HL-60 (cell line): ENCODE data around the gene YIPF6.

ENCODE experiments used
- DNase-seq, 2 experiments: peaks; one replicate each; pipeline ENCODE4 v3.0.0-alpha.2; 2010 to 2020; ENCODE audit warnings: low read depth in 1 of 2, low spot score in 1 of 2
- H3K27ac ChIP-seq: fragments of 250-450 bp; sonication (Bioruptor Pico); replicated peaks from 2 replicates; pipeline ENCODE4 v1.5.1; 2020; ENCODE audit warnings: mild to moderate bottlenecking, moderate library complexity
- H3K27me3 ChIP-seq: fragments of 250-450 bp; sonication (Bioruptor Pico); 2 replicates; pipeline ENCODE4 v1.5.1; 2021; ENCODE audit warnings: mild to moderate bottlenecking, moderate library complexity; ENCODE audit not compliant: insufficient read depth, poor library complexity, severe bottlenecking
- H3K4me3 ChIP-seq: replicated peaks from 2 replicates; pipeline ENCODE4 v1.5.1; 2011; ENCODE audit warnings: mild to moderate bottlenecking, control low read depth, low read length; ENCODE audit not compliant: insufficient read depth
- CTCF ChIP-seq: IDR thresholded peaks from one replicate; pipeline ENCODE4 v1.5.1; 2011; ENCODE audit warnings: low read length, control low read depth, inconsistent platforms; ENCODE audit not compliant: insufficient read depth
- GABPA ChIP-seq: IDR thresholded peaks from 2 replicates; pipeline ENCODE4 v1.6.1; 2012; ENCODE audit warnings: low read depth
- POLR2AphosphoS5 ChIP-seq: IDR thresholded peaks from 2 replicates; pipeline ENCODE4 v1.6.1; 2012; ENCODE audit warnings: low read depth
- REST ChIP-seq: IDR thresholded peaks from 2 replicates; pipeline ENCODE4 v1.6.1; 2012; ENCODE audit warnings: low read depth; ENCODE audit not compliant: insufficient replicate concordance
- SPI1 ChIP-seq: IDR thresholded peaks from 2 replicates; pipeline ENCODE4 v1.6.1; 2012; ENCODE audit warnings: low read depth, mild to moderate bottlenecking, borderline replicate concordance

YIPF6 gene

GRCh38 chrX:68574240-68574639 lies 75.4 kb downstream of the YIPF6 start:
- TF ChIP-seq GABPA (no peak), SPI1 (no peak), REST (no peak), CTCF (no peak), POLR2AphosphoS5 (no peak)
- Histone ChIP-seq H3K27ac (no peak overlapping the region), H3K27me3 (no peaks in the 10 kb centered on the region), H3K4me3 (no peak overlapping the region)
- DNase-seq = no peak

GRCh38 chrX:68579810-68580209 lies 81.0 kb downstream of the YIPF6 start:
- no peak for DNase-seq
- TF ChIP-seq POLR2AphosphoS5 (no peak), GABPA (no peak)
- Histone ChIP-seq H3K4me3 (no peak overlapping the region), H3K27me3 (no peaks in the 10 kb centered on the region), H3K27ac (no peak overlapping the region)

GRCh38 chrX:68584221-68584620 lies 85.4 kb downstream of the YIPF6 start:
- Histone ChIP-seq H3K27ac (no peak overlapping the region), H3K4me3 (no peak overlapping the region), H3K27me3 (no peaks in the 10 kb centered on the region)
- TF ChIP-seq POLR2AphosphoS5 = no peak
- TF ChIP-seq CTCF = no peak
- no peak for TF ChIP-seq SPI1
- no peak for TF ChIP-seq REST
- no peak for TF ChIP-seq GABPA
- no peak for DNase-seq
